Prostate gland (tissue), 2 donors: ENCODE results near the gene RPTN. TPM values are rescaled to one million over a fixed set of nuclear protein-coding genes. Genes with fewer than 3 reads are reported as not detected.

Experiments
- DNase-seq: peaks from one replicate; pipeline ENCODE4 v3.0.0-alpha.2; 2019; ENCODE audit warnings: low spot score
- H3K27ac ChIP-seq, 2 donors: fragments of 200-600 bp; sonication (generic); 2 replicates each; pipeline ENCODE4 v1.5.1; 2017 to 2019
- H3K27me3 ChIP-seq: fragments of 200-600 bp; sonication (generic); replicated peaks from 2 replicates; pipeline ENCODE4 v1.5.1; 2019; ENCODE audit not compliant: insufficient read depth
- H3K36me3 ChIP-seq, 2 donors: fragments of 200-600 bp; sonication (generic); 1 replicate in 1 of 2; 2 replicates in 1 of 2; pipeline versions ENCODE4 v1.5.1 to v1.8.1; 2017 to 2019
- H3K4me1 ChIP-seq: fragments of 200-600 bp; sonication (generic); replicated peaks from 2 replicates; pipeline ENCODE4 v1.5.1; 2019
- H3K4me3 ChIP-seq, 2 donors: fragments of 200-600 bp; sonication (generic); 2 replicates each; pipeline ENCODE4 v1.5.1; 2017 to 2019
- H3K9me3 ChIP-seq: fragments of 200-600 bp; sonication (generic); 2 replicates; pipeline ENCODE4 v1.5.1; 2017
- CTCF ChIP-seq, 4 experiments: fragments of 200-600 bp in 2 of 4; fragments of 450-650 bp in 2 of 4; sonication (generic) in 2 of 4; IDR thresholded peaks; 1 replicate in 3 of 4; 2 replicates in 1 of 4; pipeline ENCODE4 v1.5.1; 2016 to 2019; ENCODE audit warnings: antibody characterized with exemption in 4 of 4, mild to moderate bottlenecking in 2 of 4, moderate library complexity in 2 of 4
- POLR2A ChIP-seq: fragments of 450-650 bp; IDR thresholded peaks from one replicate; pipeline ENCODE4 v1.6.1; 2016; ENCODE audit warnings: antibody characterized with exemption, mild to moderate bottlenecking
- POLR2AphosphoS5 ChIP-seq: sonication (generic); formaldehyde crosslinking; IDR thresholded peaks from one replicate; pipeline ENCODE4 v1.6.1; 2017; ENCODE audit warnings: antibody characterized with exemption
- WGBS: methylation state at CpG from one replicate; pipeline ENCODE4 v1.1.5; 2018; 5-methylcytosine and 5-hydroxymethylcytosine counted together
- intact Hi-C: fragments of 100-400 bp; cut with DNase I; formaldehyde crosslinking; loops from one replicate; pipeline ENCODE4 v1.14.2; 2022
- total RNA-seq, 2 donors: library from RNA; depleted of rRNA; stranded (reverse); fragments of >200 nt; gene quantifications; one replicate each; pipeline ENCODE4 v1.1.0, GENCODE V29; 2016

RPTN gene
- total RNA-seq, 2 donors from 2014 or later, result not detected

- WGBS, result 44% methylated on average over 1 of the region's 1 CpG
- DNase-seq, result no peak
- intact Hi-C loops, result no loop called here
Measured at GRCh38 chr1:152162792-152163463, 3.9 kb upstream of the RPTN start.

DNA sequence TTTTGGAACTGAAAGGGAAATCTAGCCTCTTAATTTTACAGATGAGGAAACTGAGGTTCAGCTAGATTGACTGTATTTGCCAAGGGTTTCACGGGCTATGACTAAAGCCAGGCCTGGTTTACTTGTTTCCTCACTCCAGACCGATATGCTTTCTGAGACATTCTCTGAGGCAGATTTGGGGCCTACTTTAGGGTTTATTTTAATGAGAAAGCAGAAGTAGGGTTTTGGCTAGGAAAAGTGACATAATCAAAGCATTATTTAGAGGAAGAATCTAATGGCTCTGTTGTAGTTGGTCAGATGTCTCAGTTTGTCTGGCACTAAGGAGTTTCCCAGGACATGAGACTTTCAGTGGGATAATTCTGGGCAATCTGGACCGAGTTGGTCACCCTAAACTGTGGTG lies 1.5 kb upstream of the RPTN start:
- no peak overlapping the region for H3K27ac ChIP-seq
- no peaks in the 10 kb centered on the region for H3K36me3 ChIP-seq
- 82% methylated on average over 3 of the region's 3 CpGs for WGBS
- DNase-seq, result no peak
- H3K27me3 ChIP-seq, result no peaks in the 10 kb centered on the region
- intact Hi-C loops, result no loop called here
- H3K9me3 ChIP-seq, result no peaks in the 10 kb centered on the region
- no peak overlapping the region for H3K4me3 ChIP-seq
- TF ChIP-seq POLR2AphosphoS5 (no peak), CTCF (IDR thresholded peaks at IDR 0.05) (no peak), POLR2A (no peak)
- H3K4me1 ChIP-seq, result no peaks in the 10 kb centered on the region

More at GRCh38 chr1:152162792-152163463, 3.9 kb upstream of the RPTN start:
- Histone ChIP-seq H3K4me3 (no peak overlapping the region), H3K9me3 (no peaks in the 10 kb centered on the region), H3K27me3 (no peaks in the 10 kb centered on the region), H3K27ac (no peak overlapping the region), H3K4me1 (no peaks in the 10 kb centered on the region), H3K36me3 (no peaks in the 10 kb centered on the region)
- TF ChIP-seq CTCF (IDR thresholded peaks at IDR 0.05) (no peak), POLR2A (no peak), POLR2AphosphoS5 (no peak)

GRCh38 chr1:152153996-152154395 lies 5.0 kb downstream of the RPTN start:
- H3K4me1 ChIP-seq, result no peaks in the 10 kb centered on the region
- H3K4me3 ChIP-seq, result no peak overlapping the region
- no peaks in the 10 kb centered on the region for H3K36me3 ChIP-seq
- intact Hi-C loops, result no loop called here
- TF ChIP-seq POLR2AphosphoS5 (no peak), POLR2A (no peak), CTCF (IDR thresholded peaks at IDR 0.05) (no peak)
- no peak overlapping the region for H3K27ac ChIP-seq
- DNase-seq, result no peak
- WGBS, result 86% methylated on average over 3 of the region's 3 CpGs
- no peaks in the 10 kb centered on the region for H3K27me3 ChIP-seq
- H3K9me3 ChIP-seq, result no peaks in the 10 kb centered on the region

DNA sequence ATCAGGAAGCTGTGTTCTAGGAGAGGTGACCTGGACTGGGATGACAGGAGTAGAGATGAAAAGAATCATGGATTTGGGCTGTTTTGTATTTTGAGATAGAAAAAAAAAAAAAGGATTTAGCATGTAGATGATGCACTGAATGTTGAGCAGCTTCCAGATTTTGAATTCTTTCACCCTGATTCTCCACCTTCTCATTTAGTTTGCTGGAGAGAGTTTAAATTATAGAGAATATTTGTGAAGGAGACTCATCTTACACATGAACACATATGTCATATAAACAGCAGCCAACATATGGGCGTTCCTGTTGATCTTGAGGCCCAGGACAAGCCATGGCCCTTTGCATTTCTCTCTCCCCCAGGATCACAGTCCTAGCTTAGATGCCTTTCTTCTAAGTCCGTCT lies 7.4 kb downstream of the RPTN start:
- Histone ChIP-seq H3K4me1 (no peaks in the 10 kb centered on the region), H3K27ac (no peak overlapping the region), H3K27me3 (no peaks in the 10 kb centered on the region), H3K36me3 (no peaks in the 10 kb centered on the region), H3K9me3 (no peaks in the 10 kb centered on the region), H3K4me3 (no peak overlapping the region)
- no peak for TF ChIP-seq POLR2AphosphoS5
- TF ChIP-seq POLR2A, result no peak
- TF ChIP-seq CTCF (IDR thresholded peaks at IDR 0.05), result no peak
- intact Hi-C loops, result no loop called here
- DNase-seq, result no peak
- 77% methylated on average over 2 of the region's 2 CpGs for WGBS

DNA sequence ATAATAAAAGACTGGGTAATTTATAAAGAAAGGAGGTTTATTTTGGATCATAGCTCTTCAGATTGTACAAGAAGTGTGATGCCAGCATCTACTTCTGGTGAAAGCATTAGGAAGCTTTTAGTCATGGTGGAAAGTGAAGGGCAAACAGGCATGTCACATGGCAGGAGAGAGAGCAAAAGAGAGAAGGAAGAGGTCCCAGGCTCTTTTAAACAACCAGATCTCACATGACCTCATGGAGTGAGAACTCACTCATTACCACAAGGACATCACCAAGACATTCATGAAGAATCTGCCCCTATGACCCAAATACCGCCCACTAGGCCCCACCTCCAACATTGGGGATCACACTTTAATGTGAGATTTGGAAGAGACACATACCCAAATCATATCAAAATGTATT lies 10.0 kb downstream of the RPTN start:
- no peak overlapping the region for H3K27ac ChIP-seq
- H3K27me3 ChIP-seq, result no peaks in the 10 kb centered on the region
- 81% methylated on average over 1 of the region's 1 CpG for WGBS
- H3K36me3 ChIP-seq, result no peaks in the 10 kb centered on the region
- intact Hi-C loops, result no loop called here
- no peak overlapping the region for H3K4me3 ChIP-seq
- no peak for DNase-seq
- TF ChIP-seq CTCF (IDR thresholded peaks at IDR 0.05) (no peak), POLR2A (no peak), POLR2AphosphoS5 (no peak)
- no peaks in the 10 kb centered on the region for H3K9me3 ChIP-seq
- H3K4me1 ChIP-seq, result no peaks in the 10 kb centered on the region
